C4-2B (cell line): ENCODE data around the gene TMPRSS5.

Experiments used
- H3K27ac ChIP-seq: fragments of 450-650 bp; 2 replicates; pipeline ENCODE4 v1.5.1; 2017
- CTCF ChIP-seq: fragments of 450-650 bp; conservative IDR thresholded peaks from 2 replicates; pipeline ENCODE4 v1.5.1; 2017; ENCODE audit warnings: mild to moderate bottlenecking
- ZFX ChIP-seq: fragments of 450-650 bp; IDR thresholded peaks from 2 replicates; pipeline ENCODE4 v1.6.1; 2017

The TMPRSS5 gene

GRCh38 chr11:113684496-113684895, 21.6 kb downstream of the TMPRSS5 start:
- TF ChIP-seq CTCF = no peak
- no peak for TF ChIP-seq ZFX
- H3K27ac ChIP-seq = no peak overlapping the region

- no peak overlapping the region for H3K27ac ChIP-seq
- TF ChIP-seq CTCF (no peak), ZFX (no peak)
Observed at GRCh38 chr11:113683481-113684046, 22.5 kb downstream of the TMPRSS5 start.

- TF ChIP-seq CTCF (no peak), ZFX (no peak)
- no peak overlapping the region for H3K27ac ChIP-seq
Observed at GRCh38 chr11:113681711-113682413, 24.2 kb downstream of the TMPRSS5 start.

- H3K27ac ChIP-seq = no peak overlapping the region
- no peak for TF ChIP-seq CTCF
- no peak for TF ChIP-seq ZFX
Observed at GRCh38 chr11:113681282-113681681, 24.8 kb downstream of the TMPRSS5 start.

- TF ChIP-seq ZFX (no peak), CTCF (no peak)
- H3K27ac ChIP-seq = no peak overlapping the region
Observed at GRCh38 chr11:113677685-113678084, 28.4 kb downstream of the TMPRSS5 start.

GRCh38 chr11:113675565-113675964, 30.5 kb downstream of the TMPRSS5 start:
- no peak overlapping the region for H3K27ac ChIP-seq
- no peak for TF ChIP-seq CTCF
- no peak for TF ChIP-seq ZFX

- TF ChIP-seq ZFX (no peak), CTCF (no peak)
- no peak overlapping the region for H3K27ac ChIP-seq
Observed at GRCh38 chr11:113675003-113675561, 31.0 kb downstream of the TMPRSS5 start.
